HG03571 (cell line): Measurements from ENCODE around the gene UVRAG.
"Not testable (repeated sequence)": the region's sequence is repeated elsewhere in the genome, so short reads cannot be mapped to it uniquely, and the experiment has no call there.

Source experiments
- ATAC-seq: cut with Tn5 transposase; IDR thresholded peaks from one replicate; pipeline ENCODE4 v1.9.1; 2021; ENCODE audit not compliant: unreplicated experiment

UVRAG gene

DNA sequence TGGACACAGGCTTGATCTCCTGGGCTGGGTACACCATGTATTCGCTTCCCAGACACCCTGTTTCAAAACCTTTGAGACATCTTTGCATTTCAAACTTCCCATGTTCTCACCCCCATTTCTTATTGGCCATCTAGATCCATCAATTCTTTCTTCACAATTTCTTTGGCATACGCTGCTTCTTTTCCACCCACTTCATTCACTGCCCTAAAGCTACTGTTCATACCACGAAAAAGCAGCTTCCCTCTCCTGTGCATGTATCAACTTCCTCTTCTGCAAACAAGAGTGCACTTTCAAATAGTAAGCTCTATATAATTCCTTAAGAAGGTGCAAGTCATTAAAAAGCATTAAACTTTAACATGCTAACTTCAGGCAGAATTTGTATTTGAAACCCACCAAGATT is 21.4 kb downstream of the UVRAG start:
- ATAC-seq, result no peak

GRCh38 chr11:75839851-75840250 is 24.8 kb downstream of the UVRAG start:
- ATAC-seq, result no peak

GRCh38 chr11:75840522-75840921 is 25.5 kb downstream of the UVRAG start:
- no peak for ATAC-seq

- ATAC-seq, result no peak
Measured at GRCh38 chr11:75841739-75842138, 26.7 kb downstream of the UVRAG start.

DNA sequence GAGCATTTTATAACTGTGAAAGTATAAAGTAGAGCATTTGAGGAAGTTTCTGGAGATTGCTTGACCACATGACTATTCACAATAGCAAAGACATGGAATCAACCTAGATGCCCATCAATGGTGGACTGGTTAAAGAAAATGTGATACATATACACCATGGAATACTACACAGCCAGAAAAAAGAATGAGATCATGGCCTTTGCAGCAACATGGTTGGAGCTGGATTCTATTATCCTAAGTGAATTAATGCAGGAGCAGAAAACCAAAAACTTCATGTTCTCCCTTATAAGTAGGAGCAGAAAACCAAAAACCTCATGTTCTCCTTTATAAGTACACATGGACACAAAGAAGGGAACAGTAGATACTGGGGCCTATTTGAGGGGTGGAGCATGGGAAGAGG is 30.3 kb downstream of the UVRAG start:
- no peak for ATAC-seq

DNA sequence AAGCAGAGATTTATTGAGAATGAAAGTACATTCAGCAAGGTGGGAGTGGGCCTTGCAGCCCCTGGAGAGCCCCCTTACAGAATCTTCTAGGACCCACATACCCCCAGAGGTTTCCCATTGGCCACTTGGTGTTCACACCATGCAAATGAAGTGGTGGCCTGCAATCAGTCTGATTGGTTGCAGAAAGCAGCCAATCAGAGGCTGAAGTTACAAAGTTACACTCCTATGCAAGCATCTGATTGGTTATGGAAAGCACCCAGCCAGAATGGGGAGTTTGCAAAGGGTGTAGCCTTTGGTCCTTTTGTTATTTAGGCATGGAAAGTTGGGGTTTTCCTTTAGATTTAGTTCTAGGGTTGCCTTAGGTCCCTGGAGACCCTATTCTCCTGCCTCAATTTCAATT is 34.9 kb downstream of the UVRAG start:
- no peak for ATAC-seq

- no peak for ATAC-seq
Measured at GRCh38 chr11:75850787-75851186, 35.8 kb downstream of the UVRAG start.

DNA sequence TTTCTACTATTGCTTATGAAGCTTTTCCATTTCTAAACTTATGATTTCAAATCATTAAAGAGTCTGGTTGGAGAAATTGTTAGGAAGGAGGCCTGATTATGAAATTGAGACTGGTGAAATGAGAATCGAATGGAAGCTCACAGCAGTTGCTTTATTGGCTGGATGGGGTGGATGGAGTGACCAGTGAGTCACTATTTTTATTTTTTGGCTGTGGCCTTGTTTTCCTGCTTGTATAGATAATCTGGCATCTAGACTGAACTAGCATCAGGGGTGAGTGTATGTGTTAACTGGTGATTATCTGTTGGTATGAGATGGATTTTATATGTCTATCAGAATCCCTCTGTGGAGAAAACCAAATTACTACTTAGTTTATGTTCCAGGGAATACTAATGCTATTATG is 36.2 kb downstream of the UVRAG start:
- ATAC-seq, result no peak

DNA sequence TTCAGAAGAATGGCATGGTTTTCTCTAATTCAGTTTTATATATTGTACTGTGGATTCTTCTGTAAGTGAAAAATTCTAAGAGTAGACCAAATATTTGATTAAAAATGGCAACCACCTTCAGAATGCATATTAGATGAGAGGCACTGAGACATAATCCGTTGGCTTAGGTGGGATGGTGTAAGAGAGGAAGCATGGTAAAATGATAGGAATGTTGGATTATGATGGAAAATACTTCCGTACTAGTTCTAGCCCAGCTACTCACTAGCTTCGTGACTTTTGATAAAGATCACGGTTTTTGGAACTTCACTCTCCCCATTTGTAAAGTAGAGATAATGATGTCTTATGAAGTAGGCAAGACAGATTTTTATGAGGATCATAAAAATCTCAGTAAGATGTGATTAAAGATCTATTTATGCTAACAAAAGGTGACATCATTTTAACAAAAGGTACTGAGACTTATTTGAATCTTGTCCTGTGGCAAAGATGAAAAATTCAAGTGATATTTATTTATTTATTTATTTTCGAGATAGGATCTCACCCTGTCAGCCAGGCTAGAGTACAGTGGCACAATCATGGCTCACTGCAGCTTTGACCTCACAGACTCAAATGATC is 37.5 kb downstream of the UVRAG start:
- no peak for ATAC-seq

- ATAC-seq, result not testable (repeated sequence)
Measured at GRCh38 chr11:75853563-75853962, 38.6 kb downstream of the UVRAG start.

GRCh38 chr11:75853971-75854370 is 39.0 kb downstream of the UVRAG start:
- ATAC-seq, result no peak

DNA sequence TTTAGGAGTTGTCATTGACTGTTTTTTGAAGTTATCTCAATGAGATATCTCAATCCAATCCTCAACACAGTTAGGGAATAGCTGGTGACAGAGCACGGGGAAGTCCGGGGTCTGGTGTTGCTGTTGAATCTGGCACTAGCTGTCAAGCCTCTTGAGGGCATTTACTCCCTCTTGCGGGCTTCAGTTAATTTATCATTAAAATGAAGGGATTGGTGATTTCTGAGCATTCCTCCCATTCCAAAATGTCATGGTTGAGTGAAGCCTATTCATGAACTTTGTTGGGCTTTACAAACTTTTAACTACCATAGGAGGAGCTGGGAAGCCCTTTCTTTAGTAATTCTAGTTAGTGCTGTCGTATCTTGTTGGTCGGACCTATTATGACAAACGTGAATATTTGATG is 40.2 kb downstream of the UVRAG start:
- no peak for ATAC-seq

DNA sequence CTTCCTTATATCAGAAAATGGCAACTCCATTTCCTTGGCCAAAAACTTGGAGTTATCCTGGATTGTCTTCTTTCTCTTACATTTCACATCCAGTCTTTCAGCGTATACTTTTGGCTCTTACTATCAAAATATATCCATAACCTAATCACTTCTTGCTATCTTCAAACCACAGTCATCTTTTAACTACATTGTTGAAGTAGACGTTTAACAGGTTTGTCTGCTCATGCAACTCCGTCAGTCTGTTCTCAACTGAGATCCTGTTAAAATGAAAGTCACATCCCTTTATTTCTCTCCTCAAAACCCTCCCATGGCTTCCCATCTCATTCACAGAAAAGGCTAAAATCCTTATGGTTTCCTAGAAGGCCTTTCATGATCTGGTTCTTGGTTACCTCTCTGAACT is 41.9 kb downstream of the UVRAG start:
- no peak for ATAC-seq

- ATAC-seq, result no peak
Measured at GRCh38 chr11:75858042-75858441, 43.0 kb downstream of the UVRAG start.

GRCh38 chr11:75858613-75859012 is 43.6 kb downstream of the UVRAG start:
- no peak for ATAC-seq

DNA sequence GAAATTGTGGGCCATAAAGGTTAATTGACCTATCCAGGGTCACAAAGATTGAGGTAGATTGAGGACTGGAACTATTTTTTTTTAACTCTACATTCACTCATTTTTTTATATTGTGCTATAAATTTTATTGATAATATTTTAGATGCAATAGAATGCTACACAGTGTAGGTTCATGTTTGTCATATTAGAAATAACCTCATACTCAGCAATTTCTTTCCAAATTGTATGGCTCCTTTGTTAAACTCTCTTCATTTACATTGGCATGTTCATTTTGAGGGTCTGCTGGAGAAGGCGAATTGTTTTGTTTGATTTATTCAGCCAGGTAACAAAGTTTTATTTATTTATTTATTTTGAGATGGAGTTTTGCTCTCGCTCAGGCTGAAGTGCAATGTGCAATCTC is 44.6 kb downstream of the UVRAG start:
- ATAC-seq, result no peak

DNA sequence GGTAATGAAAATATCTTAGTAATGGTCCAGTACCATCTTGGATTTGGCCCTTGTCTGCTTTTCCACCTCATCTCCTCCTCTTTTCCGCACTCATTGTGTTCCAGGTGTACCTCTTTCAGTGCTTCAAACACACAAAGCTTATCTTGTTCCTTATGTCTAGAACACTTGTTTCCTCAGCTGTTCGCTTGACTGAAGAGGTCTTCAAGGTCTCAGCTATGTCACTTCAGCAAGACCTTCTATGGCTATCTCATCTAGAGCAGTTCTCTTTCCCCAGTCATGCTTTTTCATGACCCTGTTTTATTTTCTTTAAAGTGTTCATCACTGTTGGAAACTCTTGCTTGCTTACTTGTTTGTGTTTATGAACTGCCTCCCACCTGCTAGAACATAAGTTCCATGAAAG is 47.4 kb downstream of the UVRAG start:
- no peak for ATAC-seq

GRCh38 chr11:75867778-75868374 is 52.9 kb downstream of the UVRAG start:
- no peak for ATAC-seq

DNA sequence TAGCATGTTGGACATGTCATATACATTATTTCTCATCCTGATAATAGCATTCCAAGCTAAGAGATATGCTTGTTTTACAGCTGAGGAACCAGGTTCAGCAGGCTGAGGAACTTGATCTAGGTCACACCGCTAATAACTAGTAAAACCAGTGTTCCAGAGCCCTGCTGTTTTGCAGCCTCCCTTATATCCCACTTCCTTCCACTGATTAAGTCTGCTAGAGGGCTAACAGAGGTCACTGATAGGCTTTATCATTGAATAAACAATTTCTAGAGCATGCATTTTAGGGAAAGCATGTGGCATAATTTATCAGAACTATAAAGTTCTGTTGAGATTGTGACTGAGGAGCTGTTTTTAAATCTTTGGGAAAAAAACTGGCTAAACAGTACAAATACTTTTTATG is 54.0 kb downstream of the UVRAG start:
- no peak for ATAC-seq

DNA sequence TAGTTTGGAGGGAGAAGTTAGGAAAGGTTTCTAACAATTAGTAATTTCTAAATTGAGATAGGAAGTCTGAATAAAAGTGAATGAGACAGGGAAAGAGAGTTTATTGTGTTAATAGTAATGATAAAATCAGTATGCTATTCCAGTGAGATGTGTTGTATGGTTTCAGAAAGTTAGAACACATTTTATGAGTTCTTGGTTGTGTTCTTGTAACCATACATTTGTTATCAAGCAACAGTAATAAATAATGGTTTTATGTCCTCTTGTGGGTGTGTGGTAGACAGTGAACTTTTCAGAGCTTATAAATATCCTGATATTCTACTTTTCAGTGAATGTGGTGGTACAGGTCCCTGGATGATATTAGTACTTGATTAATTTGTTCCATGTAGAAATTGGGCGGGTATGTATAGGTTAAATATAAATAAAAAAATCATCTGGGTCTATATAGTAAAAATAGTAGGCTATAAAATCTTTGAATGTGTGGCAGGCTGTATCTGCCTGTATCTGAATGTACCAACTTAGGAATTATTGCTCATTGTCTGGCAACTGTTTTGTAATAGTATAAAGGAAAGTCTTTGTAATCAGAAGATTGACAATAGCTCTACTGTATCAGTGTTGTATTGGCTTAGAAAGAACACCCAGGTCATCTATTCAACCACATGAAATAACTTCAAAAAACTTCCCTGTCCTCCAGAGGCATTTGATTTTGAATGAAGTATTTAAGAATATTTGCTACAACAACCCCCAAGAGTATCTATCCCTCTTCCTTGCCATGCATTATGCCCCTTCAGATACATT is 54.8 kb downstream of the UVRAG start:
- no peak for ATAC-seq

DNA sequence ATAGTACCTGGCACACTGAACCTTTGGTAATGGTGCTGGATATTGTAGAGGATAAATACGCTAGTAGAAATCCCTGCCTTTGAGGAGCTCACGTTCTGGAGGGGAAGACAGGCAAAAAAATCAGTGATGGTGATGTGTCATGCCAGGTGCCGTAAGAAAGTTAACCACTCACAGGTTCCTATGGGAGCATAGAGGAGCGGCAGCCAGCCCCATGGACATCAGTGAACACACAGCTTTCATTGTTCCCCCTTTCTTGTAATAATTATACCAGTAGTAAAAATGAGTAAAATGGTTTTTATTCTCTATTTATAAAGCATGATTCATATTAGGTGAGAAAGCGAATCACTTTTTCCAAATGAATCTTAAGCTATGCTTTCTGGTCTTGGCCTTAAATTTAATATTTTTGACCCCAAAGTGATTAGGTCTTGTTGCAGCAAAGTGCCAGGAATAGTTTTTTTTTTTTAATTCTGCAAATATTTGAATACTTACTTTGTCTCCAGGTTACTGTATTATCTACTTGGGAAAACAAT is 57.9 kb downstream of the UVRAG start:
- peak; percentile 29 for ATAC-seq
